Measurements from ENCODE around the gene GRIN3A.
"Not testable (repeated sequence)": the region's sequence is repeated elsewhere in the genome, so short reads cannot be mapped to it uniquely, and the experiment has no call there.

GRIN3A gene

DNA sequence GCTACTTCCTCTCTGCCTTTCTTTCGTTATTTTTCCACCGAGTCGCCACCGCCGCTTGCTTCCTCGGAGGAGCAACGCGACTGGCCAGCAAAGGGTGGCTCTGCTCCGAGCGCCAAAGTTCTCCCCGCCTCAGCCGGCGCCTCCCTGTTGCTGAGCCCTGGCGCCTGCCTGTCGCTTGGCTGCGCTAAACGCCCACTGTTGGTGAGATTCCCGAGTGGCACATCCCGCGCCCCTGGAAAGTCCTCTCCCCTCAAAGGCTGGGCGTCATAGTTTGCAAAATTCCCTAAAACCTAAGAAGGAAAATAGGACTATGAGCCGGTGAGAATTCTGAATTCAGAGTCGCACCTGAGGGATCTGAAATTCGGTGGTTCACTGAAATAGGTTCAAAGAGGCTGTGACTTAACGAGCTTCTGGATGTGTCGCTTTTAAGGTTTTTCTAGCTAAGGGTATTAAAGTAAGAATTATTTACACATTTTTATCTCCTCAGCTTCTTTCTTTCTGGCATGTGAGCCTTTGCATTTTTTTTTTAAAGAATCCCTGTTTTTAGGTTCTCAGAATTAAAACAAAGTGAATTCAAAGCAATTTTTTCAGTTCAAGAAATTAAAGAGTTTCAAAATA, at the start of gene GRIN3A:
GRIN3A (minus strand) TSS at position 82 of the 618 bp plus-strand sequence. CDS start 668 bp downstream, outside the sequence.
- DNase-seq = no peak

DNA sequence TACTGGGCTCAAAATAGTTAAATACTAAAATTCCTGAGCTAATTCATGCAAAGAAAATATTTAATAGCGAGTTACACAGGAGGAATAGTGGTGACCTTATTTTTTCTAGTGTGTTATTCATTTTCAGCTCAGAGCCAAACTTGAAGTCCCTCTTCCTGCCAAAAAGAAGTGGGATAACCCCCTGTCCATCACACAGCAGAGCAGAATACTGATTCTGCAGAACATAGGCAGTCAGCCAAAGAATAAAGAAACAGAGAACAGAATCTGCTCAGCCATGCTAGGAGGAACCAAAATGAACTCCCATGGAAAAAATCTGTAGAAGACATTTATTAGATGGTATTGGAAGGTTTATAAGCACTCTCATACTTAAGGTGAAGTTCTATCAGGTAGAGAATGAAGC, 49.4 kb upstream of the GRIN3A start:
- DNase-seq = no peak

- no peak for DNase-seq
Observed at GRCh38 chr9:101778332-101778731, 39.9 kb upstream of the GRIN3A start.

DNA sequence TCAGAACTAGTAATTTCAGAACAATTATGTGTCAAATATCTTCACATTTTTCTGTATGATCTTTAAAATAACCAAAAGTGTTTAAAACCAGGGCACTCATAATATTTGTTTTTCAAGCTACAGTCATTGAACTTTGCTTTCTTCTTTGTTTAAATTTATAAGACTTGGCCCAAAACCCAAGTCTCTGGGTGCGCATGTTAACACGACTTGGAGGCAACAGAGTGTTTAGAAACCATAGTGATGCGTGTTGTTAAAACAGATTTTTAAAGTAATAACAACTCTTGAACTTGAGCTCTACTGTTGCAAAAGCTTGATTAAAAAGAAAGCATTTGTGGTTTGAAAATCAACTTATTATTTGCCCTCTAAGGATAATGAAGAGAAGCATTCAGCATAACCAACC, 26.0 kb upstream of the GRIN3A start:
- no peak for DNase-seq

- DNase-seq = no peak
Observed at GRCh38 chr9:101758304-101758930, 20.0 kb upstream of the GRIN3A start.

DNA sequence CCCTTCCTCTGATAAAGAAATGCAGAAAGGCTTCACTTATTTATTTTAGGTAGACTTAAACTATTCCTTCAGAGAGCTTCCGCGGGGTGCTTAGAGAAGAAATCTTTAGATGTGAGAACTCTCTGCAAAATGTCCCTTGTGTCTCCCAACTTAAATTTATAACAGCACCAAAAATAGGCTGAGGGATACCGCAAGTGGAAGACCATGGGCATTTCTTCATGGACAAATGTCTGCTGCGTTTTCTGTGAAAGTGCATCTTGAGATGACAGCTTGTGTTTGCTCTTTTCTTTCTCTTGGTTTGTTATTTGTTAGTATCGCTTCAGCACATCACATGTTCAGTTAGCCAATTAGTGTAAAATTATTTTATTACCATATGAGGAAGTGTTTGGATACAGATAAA, 15.3 kb upstream of the GRIN3A start:
- DNase-seq = no peak

DNA sequence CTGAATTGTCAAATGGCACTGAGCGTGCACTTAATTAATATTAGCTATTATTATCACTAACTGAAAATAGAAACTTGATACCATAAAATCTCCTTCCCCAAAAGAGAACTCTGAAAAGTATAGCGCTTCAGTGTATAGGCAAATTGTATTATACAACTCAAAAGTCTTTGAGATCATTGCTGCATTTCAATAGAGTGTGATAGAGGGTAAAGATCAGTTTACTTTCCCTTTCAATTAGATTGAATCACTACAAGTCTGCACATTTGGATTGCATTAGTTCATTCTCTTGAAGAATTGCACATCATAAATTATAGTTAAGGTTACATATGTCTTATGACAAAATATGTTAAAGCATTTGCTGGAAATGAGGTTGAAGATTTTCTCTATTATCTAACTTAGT, 13.4 kb upstream of the GRIN3A start:
- no peak for DNase-seq

DNA sequence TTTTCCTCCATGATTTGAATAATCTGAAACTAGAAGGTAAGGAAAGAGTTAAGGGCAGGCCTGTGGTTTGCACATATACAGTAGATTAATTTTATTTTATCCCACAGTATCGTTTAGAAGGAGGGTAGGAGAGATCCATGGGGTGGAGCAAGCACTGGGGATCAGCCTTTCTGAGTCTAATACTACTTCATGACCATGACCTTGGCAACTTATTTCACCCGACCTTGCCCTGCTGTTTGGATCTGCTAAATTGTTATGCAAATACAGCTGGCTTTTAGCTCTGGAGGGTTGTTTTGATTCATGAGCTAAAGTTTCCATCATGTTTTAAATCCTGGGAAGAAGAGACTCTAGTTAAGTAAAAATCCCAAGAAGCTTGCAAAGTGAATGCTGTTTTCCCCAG, 864 bp upstream of the GRIN3A start:
- DNase-seq = no peak

GRCh38 chr9:101737705-101738565, 512 bp downstream of the GRIN3A start:
- no peak for DNase-seq

GRCh38 chr9:101737165-101737704, 1.2 kb downstream of the GRIN3A start:
- DNase-seq = no peak

DNA sequence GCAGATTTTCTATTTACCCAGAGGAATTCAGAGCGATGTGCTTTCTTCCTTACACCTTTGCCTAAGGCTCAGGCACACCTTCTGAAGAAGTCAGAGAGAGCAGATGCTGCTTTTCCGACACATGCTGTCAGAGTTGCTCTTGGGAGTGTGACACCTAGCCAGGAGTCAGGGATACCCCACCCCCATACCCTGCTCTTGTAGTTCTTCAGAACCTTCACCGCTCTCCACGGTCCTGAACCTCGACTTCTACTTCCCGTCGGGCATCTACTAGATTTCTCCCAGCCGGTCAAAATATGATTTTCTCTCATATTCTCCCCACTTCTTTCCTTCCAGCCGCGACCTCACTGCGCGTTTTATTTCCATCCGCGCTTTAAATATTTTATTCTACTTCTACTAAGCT, 1.7 kb downstream of the GRIN3A start:
- no peak for DNase-seq

DNA sequence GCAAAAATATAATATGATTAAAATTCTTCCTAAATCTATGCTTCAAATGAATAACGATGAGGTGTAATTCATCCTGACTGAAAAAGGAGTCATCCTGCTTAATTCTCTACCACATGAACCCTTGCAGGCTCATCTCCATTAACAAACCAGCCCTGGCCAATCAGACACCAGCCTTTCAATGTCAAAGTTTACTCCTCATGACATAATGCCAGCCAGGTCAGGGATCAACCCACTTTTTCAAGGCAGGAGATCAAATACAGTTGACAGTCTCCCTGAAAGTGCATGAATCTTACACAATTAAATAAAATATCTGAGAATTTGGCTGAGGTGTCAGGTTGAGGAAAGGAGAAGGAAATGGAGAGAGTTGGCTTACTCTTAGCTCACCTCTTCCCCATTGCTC, 7.0 kb downstream of the GRIN3A start:
- no peak for DNase-seq

- DNase-seq = no peak
Observed at GRCh38 chr9:101727612-101728524, 10.6 kb downstream of the GRIN3A start.

GRCh38 chr9:101724271-101724670, 14.2 kb downstream of the GRIN3A start:
- not testable (repeated sequence) for DNase-seq

DNA sequence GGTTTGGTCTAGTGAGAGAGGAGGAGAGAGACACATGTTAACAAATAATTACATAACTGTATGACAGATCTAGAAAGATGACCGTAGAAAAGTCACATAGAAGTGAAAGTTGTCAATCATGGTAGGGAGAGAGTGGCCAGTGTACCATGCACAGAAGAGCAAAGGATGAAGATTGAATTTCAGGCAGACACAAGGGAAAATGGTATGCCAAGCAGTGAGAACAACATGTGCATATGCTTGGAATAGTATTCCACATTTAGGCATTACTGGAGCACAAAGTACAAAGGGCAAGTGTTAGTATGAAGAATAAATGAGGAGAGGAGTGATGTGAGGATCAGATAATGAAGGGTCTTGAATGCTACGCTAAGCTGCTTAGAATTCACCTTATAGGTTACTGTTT, 20.3 kb downstream of the GRIN3A start:
- no peak for DNase-seq

DNA sequence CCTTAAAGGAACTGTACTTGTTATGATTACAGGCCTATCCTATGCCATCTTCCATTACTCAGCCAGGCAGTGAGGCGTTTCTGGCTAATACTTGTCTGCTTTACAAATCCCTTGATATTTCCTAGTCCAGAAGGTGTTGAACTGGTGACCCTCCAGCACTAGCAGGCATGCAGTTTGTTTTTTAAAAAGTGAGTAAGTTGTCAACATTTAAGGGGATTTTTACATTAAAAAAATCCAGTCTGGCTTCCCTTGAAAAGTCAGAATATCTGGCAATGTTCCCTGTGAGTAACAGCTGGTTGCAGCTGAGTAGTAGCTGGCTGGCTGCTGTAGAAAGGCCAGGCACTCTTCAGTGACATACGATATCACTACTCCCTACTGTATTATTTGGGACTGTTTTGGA, 21.8 kb downstream of the GRIN3A start:
- no peak for DNase-seq

DNA sequence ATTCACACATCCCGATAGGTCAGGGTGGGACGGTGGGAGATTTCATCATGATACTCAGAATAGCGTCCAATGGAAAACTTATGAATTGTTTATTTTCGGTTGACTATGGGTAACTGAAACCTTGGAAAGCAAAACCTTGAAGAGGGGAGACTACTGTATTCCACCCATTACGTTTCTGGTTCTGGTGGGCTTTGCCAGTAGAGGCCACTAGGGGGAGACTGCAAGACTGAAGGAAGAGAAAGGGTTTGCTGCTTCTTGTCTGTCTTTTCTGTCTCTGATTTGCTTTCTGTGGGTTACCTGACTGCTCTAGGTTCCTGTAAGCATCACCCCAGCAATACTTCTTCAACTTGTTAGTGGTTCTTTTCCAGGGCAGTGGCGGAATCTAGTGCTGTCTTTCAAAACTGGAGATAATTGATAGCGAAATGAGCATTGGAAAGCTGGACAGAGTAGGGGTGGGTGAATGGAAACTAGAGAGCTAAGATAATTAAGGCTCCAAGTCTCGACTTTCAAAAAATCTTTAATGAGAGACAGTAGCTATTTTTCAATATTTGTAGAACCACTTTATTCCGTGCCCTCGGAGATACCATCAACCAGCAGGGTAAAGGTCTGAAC, 27.0 kb downstream of the GRIN3A start:
- no peak for DNase-seq

DNA sequence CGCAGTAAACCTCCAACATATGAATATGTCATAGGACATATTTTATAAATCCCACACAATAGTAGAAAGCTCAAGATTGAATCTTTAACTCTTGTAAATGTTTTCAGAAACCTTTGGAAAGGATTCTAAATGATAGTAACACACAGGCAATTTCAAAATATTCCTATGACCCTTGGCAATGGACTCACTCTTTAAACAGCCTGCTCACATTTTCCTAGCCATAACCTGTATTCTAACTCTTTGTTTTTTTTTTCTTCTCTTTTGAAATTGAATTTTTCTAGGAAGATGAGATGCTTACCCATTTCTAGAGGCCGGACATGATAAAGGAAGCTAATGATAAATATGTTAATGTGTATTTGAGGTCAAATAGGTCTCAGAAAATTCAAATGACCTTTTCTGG, 29.6 kb downstream of the GRIN3A start:
- DNase-seq = no peak

DNA sequence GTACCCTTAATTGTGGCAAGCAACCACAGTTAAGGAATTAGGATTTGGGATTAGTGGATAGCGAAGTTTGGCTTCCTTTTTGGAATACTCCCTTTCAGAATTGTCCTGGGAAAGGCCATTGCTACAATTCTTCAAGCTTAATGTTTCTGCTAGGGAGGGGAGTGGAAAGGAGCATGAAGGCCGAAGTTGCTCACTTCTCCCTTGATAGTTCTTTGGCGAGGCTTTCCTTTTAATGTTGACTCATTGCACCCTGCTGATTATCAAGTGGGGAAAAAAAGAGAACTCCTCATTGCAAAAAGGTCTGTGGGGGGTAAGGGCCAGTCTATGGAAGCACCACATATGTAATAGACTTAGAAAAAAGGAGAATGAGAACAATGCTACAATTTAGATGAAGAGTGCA, 30.7 kb downstream of the GRIN3A start:
- no peak for DNase-seq

- DNase-seq = no peak
Observed at GRCh38 chr9:101706997-101707396, 31.4 kb downstream of the GRIN3A start.

- no peak for DNase-seq
Observed at GRCh38 chr9:101706261-101706798, 32.1 kb downstream of the GRIN3A start.

DNA sequence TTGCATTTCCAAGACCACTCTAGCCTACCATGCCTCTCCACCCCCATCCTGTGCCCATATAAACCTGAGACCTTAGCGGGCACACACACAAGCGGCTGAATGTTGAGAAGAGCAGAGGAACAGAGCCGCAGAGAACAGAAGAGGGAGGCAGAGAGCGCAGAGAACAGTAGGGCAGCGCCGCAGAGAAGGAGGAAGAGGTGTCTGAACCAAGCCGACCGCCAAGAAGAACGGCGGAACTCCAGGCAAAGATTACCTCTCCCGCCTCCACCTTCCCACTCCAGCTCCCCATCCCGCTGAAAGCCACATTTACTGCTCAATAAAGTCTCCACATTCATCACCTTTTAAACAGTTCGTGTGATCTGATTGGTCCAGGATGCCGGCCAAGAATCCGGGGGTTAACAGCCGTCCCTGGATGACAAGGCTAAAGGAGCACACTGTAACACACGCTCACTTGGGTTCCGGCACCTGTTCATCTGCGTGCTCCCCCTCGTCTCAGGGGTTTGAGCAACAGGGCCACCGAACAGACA, 33.2 kb downstream of the GRIN3A start:
- no peak for DNase-seq
